ENCODE data around the gene NUP205. TPM values are rescaled to one million over a fixed set of nuclear protein-coding genes. Genes with fewer than 3 reads are reported as not detected.

Gene NUP205
- total RNA-seq, 2 experiments from 2014 or later, result 50.6 to 54.7 TPM

DNA sequence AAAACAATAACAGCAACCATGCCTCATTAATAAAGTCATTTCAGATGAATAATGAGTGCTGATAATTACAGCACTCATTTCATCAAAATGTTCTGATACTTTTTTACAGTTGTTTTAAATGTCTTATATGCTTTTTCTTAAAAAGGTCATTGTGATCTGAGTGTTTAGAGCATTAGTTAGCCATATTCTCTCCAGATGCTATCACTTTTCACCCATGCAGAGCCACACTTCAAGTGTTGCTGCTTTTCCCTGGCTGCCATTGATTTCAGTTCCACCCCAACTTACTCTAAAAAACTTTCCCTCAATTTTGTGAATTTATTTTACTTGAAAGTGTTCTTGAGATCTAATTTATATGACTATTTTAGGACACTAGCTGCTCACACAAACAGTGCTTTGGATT, 41.8 kb downstream of the NUP205 start:
- H3K4me1 ChIP-seq (ENCODE audit: insufficient read depth, low read length), result no peaks in the 10 kb centered on the region
- ChIA-PET CTCF (no interaction called here), POLR2A (no interaction called here)
- H3K4me3 ChIP-seq (ENCODE audit: low read length), result no peak overlapping the region
- no peaks in the 10 kb centered on the region for H3K4me1 Mint-ChIP-seq (ENCODE audit: low read depth)
- no peak for ATAC-seq (ENCODE audit: poor library complexity)
- peaks cover 66% of the 10 kb centered on the region for H3K36me3 ChIP-seq (ENCODE audit: insufficient read depth, low read length)
- H3K27me3 Mint-ChIP-seq, result no peaks in the 10 kb centered on the region
- TF ChIP-seq, protein P1, sequence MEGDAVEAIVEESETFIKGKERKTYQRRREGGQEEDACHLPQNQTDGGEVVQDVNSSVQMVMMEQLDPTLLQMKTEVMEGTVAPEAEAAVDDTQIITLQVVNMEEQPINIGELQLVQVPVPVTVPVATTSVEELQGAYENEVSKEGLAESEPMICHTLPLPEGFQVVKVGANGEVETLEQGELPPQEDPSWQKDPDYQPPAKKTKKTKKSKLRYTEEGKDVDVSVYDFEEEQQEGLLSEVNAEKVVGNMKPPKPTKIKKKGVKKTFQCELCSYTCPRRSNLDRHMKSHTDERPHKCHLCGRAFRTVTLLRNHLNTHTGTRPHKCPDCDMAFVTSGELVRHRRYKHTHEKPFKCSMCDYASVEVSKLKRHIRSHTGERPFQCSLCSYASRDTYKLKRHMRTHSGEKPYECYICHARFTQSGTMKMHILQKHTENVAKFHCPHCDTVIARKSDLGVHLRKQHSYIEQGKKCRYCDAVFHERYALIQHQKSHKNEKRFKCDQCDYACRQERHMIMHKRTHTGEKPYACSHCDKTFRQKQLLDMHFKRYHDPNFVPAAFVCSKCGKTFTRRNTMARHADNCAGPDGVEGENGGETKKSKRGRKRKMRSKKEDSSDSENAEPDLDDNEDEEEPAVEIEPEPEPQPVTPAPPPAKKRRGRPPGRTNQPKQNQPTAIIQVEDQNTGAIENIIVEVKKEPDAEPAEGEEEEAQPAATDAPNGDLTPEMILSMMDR (IDR thresholded peaks at IDR 0.05), result no peak
- no peaks in the 10 kb centered on the region for H3K9me3 ChIP-seq (ENCODE audit: control insufficient read depth in 1 of 2, insufficient read depth in 1 of 2, low read length in 2 of 2)
- no peak overlapping the region for H3K4me3 Mint-ChIP-seq
- H3K27me3 ChIP-seq (ENCODE audit: control insufficient read depth in 1 of 2, insufficient read depth in 2 of 2, low read length in 2 of 2), result no peaks in the 10 kb centered on the region
- H3K9me3 Mint-ChIP-seq, result no peaks in the 10 kb centered on the region
- no peak overlapping the region for H3K27ac Mint-ChIP-seq
- intact Hi-C loops (cut with DNase I, micrococcal nuclease), result no loop called here
- no peak for DNase-seq
- peaks cover 91% of the 10 kb centered on the region for H3K36me3 Mint-ChIP-seq (ENCODE audit: low read depth)
- H3K27ac ChIP-seq (ENCODE audit: low read depth in 1 of 2, low read length in 2 of 2), result no peak overlapping the region

DNA sequence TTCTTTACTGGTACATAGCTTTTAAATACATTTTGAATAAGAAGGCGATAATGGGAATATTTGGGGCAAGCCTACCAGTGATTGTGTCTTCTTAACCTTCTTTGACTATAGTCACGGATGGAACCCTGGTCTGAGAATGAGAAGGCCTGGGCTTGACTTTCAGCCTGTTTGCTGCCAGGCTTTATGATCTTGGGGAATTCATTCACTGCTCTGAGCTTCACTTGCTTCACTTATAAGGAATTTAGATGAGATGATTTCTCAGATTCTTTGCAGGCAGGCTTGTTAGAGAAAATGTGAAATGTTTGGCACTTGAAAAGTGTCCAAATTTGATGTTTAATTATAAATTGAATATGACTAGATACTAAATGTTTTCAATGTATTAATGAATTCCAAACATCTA, 42.5 kb downstream of the NUP205 start:
- no peaks in the 10 kb centered on the region for H3K9me3 Mint-ChIP-seq
- H3K4me1 Mint-ChIP-seq (ENCODE audit: low read depth), result no peaks in the 10 kb centered on the region
- H3K27me3 Mint-ChIP-seq, result no peaks in the 10 kb centered on the region
- Histone ChIP-seq H3K27me3 (ENCODE audit: control insufficient read depth in 1 of 2, insufficient read depth in 2 of 2, low read length in 2 of 2) (no peaks in the 10 kb centered on the region), H3K4me1 (ENCODE audit: insufficient read depth, low read length) (no peaks in the 10 kb centered on the region), H3K9me3 (ENCODE audit: control insufficient read depth in 1 of 2, insufficient read depth in 1 of 2, low read length in 2 of 2) (no peaks in the 10 kb centered on the region), H3K27ac (ENCODE audit: low read depth in 1 of 2, low read length in 2 of 2) (no peak overlapping the region), H3K4me3 (ENCODE audit: low read length) (no peak overlapping the region), H3K36me3 (ENCODE audit: insufficient read depth, low read length) (peaks cover 67% of the 10 kb centered on the region)
- intact Hi-C loops (cut with DNase I, micrococcal nuclease), result no loop called here
- ATAC-seq (ENCODE audit: poor library complexity) (no peak), DNase-seq (no peak)
- ChIA-PET CTCF (no interaction called here), POLR2A (no interaction called here)
- peaks cover 91% of the 10 kb centered on the region for H3K36me3 Mint-ChIP-seq (ENCODE audit: low read depth)
- H3K4me3 Mint-ChIP-seq, result no peak overlapping the region
- TF ChIP-seq, protein P1 (IDR thresholded peaks at IDR 0.05), result no peak
- H3K27ac Mint-ChIP-seq, result no peak overlapping the region

DNA sequence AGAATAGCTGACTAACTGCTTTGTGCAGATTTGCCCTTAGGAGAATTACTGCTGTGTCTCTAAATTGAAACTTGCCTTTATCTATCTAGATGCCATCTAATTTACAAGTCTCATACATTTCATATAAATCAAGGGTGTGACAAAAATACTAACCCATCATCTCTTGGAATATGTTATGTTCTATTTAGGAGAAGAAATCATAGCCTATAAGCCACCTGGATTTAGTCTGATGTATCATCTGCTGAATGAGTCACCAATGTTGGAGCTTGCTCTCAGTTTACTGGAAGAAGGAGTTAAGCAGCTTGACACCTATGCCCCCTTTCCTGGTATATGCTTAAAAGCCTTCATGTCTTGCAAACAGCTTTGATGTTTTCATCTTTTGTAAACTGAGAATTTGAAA, 43.5 kb downstream of the NUP205 start:
- DNase-seq (no peak), ATAC-seq (ENCODE audit: poor library complexity) (no peak)
- intact Hi-C loops (cut with DNase I, micrococcal nuclease), result no loop called here
- H3K4me1 ChIP-seq (ENCODE audit: insufficient read depth, low read length), result no peaks in the 10 kb centered on the region
- TF ChIP-seq, protein P1 (IDR thresholded peaks at IDR 0.05), result no peak
- POLR2A ChIA-PET, result no interaction called here
- no peak overlapping the region for H3K4me3 ChIP-seq (ENCODE audit: low read length)
- H3K36me3 ChIP-seq (ENCODE audit: insufficient read depth, low read length), result peaks cover 69% of the 10 kb centered on the region
- no peaks in the 10 kb centered on the region for H3K9me3 ChIP-seq (ENCODE audit: control insufficient read depth in 1 of 2, insufficient read depth in 1 of 2, low read length in 2 of 2)
- no peak overlapping the region for H3K27ac ChIP-seq (ENCODE audit: low read depth in 1 of 2, low read length in 2 of 2)
- CTCF ChIA-PET, result no interaction called here
- H3K4me3 Mint-ChIP-seq, result no peak overlapping the region
- no peaks in the 10 kb centered on the region for H3K9me3 Mint-ChIP-seq
- no peaks in the 10 kb centered on the region for H3K27me3 ChIP-seq (ENCODE audit: control insufficient read depth in 1 of 2, insufficient read depth in 2 of 2, low read length in 2 of 2)
- H3K36me3 Mint-ChIP-seq (ENCODE audit: low read depth), result peaks cover 91% of the 10 kb centered on the region
- no peaks in the 10 kb centered on the region for H3K27me3 Mint-ChIP-seq
- no peak overlapping the region for H3K27ac Mint-ChIP-seq
- H3K4me1 Mint-ChIP-seq (ENCODE audit: low read depth), result no peaks in the 10 kb centered on the region
